ENCODE data around the gene LOXL4.
"Not testable (repeated sequence)": the region's sequence is repeated elsewhere in the genome, so short reads cannot be mapped to it uniquely, and the experiment has no call there.

The LOXL4 gene

DNA sequence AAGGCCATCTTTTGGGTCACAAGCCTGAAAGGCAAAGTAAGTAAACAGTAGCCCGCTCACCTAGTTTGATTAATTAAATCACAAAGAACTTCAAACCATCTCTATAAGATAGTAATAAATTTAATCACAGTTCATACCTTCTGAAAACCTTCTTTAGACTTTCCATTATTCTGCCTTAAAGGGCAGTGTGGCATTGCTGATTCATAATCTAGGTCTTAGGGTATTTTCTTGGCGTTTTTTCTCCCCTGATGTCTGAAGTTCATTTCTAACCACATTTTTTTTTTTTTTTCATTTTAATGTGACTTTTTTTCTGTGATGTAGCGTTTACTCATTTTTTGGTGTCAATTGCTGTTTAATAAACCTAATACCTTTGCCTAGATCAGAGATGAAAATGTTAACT, 27.5 kb downstream of the LOXL4 start:
- no peak for DNase-seq

GRCh38 chr10:98238391-98238790, 29.6 kb downstream of the LOXL4 start:
- peak; percentile 48 for DNase-seq

DNA sequence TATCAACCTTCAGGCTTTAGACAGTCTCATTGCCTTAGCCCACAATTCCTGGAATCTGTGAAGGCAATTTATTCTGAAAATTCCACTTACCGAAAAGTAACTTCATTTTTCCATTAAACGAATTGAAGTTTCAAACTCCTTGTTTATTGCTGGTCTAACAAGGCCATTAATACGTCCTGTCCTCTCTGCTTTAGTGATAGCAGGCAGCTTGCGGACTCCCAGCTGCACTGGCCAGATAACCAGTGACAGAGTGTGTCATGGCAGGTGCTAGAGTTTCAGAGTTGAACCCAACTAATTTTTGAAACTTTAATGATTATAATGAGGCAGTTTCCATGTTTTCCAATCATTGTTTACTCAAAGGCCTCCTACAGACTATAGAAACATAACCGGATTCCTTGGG, 31.1 kb downstream of the LOXL4 start:
- DNase-seq = peak; percentile 87

GRCh38 chr10:98235846-98236245, 32.1 kb downstream of the LOXL4 start:
- no peak for DNase-seq

- no peak for DNase-seq
These were observed 36.6 kb downstream of the LOXL4 start for GRCh38 chr10:98231417-98231816.

DNA sequence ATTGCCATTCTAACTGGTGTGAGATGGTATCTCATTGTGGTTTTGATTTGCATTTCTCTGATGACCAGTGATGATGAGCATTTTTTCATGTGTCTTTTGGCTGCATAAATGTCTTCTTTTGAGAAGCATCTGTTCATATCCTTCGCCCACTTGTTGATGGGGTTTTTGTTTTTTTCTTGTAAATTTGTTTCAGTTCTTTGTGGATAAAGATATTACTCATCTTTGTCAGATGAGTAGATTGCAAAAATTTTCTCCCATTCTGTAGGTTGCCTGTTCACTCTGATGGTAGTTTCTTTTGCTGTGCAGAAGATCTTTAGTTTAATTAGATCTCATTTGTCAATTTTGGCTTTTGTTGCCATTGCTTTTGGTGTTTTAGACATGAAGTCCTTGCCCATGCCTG, 39.7 kb downstream of the LOXL4 start:
- not testable (repeated sequence) for DNase-seq

GRCh38 chr10:98227713-98228112, 40.3 kb downstream of the LOXL4 start:
- not testable (repeated sequence) for DNase-seq

DNA sequence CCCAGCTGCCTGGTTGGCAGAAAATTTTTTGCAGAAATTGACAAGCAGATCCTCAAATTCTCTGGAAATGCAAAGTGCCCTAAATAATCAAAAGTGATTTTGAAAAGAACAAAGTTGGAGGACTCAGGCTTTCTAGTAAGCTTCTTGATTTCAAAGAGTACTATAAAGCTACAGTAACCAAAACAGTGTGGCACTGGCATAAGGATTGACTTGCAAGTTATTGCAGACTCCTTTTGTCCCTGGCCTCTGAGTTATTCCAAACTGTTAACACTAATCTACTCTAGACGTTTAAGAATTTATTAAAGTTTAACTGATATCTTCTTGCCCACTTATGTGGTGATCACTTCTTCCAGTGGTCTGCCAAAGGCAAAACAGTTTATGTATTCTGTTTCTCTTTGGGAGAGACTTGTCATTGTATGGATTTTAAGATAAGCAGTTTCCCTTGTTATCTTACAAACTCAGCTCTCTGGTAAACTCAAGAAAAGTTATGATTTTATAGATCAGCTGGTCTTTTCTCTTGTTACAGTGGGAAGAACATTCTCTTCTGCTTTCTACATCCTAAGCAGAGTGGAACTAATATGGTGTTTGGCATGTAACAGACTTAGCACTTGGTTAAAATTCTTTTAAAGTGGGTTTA, 41.4 kb downstream of the LOXL4 start:
- DNase-seq = peak; percentile 76

GRCh38 chr10:98224996-98225395, 43.0 kb downstream of the LOXL4 start:
- peak; percentile 31 for DNase-seq

GRCh38 chr10:98224509-98224908, 43.5 kb downstream of the LOXL4 start:
- no peak for DNase-seq

DNA sequence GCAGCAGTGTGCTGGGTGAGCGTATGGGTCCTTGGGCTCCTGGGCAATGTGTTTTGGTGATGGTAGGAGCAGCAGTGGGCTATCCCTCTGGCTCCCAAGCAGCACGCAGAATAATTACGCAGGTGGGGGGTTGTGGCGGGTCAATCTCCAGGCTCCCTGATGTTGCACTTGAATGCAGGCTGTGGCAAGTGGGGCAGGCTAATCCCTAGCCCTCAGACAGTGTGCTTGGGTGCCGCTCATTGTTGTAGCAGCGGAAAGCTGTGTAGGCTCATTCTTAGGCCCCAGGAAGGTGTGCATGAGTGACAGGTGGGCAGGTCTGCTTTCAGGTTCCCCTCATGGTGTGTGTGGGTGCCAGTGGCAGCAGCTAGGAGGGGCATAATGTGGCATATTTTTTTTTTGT, 44.1 kb downstream of the LOXL4 start:
- no peak for DNase-seq

DNA sequence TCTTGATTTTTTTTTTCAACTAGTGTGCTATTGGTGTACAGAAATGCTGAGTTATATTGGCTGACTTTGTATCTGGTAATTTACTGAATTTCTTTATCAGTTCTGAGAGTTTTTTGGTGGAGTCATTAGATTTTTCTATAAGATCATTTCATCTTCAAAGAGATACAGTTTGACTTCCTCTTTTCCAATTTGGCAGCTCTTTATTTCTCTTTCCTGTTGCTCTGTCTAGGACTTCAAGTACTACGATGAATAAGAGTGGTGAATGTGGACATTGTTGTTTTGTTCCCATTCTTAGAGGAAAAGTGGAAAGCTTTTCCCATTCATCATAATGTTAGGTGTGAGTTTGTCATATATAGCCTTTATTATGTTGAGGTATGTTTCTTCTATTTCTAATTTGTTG, 50.2 kb downstream of the LOXL4 start:
- peak; percentile 62 for DNase-seq

GRCh38 chr10:98215373-98215772, 52.6 kb downstream of the LOXL4 start:
- DNase-seq = no peak

DNA sequence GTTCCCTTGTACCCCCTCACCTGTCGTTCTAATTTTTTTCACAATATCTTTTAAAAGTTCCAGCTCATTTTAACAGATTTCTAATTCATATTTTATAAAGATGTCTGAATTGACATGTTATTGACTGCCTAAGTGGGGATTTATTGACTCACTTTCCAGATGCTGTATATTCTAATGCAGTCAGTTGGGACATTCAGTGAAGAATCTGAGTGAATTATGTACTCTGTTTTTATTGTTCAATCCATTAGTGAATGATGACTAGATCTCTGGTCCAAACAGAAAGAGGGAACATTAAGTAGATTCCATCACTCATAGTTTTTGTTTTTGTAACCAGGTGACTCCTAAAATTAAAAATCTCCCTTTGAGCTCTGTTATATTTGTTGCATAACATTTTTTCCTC, 54.3 kb downstream of the LOXL4 start:
- no peak for DNase-seq

DNA sequence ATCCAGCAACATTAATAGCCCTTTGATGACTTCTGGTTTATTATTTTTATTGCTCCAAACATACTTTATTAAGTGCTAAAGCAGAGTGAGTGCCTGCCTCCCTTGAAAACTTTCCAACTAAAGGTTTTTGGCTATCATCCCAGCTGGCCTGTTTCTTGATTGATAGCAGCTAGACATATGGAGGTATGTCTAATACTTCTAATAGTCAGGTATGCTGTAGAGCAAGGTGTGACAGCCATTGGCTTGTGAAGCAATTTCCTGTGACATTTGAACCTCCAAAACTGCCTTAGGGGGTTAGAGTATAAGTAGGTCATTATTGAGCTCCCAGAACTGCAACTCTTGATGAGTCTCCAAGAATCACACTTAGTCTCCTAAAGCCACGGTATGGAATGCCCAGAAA, 55.8 kb downstream of the LOXL4 start:
- DNase-seq = no peak

- no peak for DNase-seq
These were observed 58.6 kb downstream of the LOXL4 start for GRCh38 chr10:98209441-98209840.

DNA sequence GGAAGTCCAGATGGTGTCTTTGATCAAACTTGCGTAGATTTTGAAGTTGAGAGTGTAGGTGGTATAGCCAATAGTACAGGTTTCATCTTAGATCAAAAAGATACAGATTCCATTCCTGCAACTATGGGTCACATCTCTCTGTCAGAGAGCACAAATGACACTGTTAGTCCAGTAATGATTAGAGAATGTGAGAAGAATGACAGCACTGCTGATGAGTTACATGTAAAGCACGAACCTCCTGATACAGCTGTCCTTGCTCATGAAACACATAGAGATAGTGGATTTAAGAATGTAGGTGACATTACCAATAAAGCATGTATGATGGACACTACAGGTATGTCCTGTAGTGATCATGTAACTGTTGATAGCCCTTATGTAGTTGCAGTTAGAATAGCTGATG, 59.1 kb downstream of the LOXL4 start:
- DNase-seq = no peak

DNA sequence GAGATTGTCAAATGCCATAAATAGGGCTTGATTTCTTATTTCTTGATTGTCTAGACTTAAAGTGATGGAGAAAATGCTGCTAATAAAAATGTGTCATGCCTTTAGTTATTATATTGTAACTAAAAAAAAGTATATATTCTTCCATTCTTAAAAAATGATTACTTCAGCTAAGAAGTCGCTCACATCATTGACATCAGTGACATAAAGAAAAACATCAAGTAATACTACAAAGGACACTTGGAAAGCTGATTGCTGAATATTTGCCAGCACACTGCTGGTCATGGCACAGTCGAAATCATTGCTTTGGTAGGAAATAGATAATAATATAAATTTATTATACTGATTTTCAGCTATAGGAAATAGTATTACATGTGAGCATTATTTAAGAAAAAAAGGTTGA, 62.6 kb downstream of the LOXL4 start:
- DNase-seq = no peak

- no peak for DNase-seq
These were observed 65.6 kb downstream of the LOXL4 start for GRCh38 chr10:98202378-98202777.

- no peak for DNase-seq
These were observed 66.2 kb downstream of the LOXL4 start for GRCh38 chr10:98201760-98202159.

Data from hematopoietic multipotent progenitor cell treated with erythropoietin and hydrocortisone succinate and interleukin-3 and kit ligand, for 4 days (in vitro differentiated cells).